ENCODE results near the gene MYLIP. TPM values are rescaled to one million over a fixed set of nuclear protein-coding genes. Genes with fewer than 3 reads are reported as not detected.

MYLIP gene
- total RNA-seq, 1 experiment from 2014 or later, result 27.0 TPM

- no peak overlapping the region for H3K4me3 Mint-ChIP-seq
- no peak overlapping the region for H4K8ac ChIP-seq (replicated peaks; ENCODE audit: insufficient read length, low read depth, low read length)
- TF ChIP-seq CTCF (conservative IDR thresholded peaks at IDR 0.05), result no peak
- H2BK20ac ChIP-seq (ENCODE audit: low read depth, low read length, poor library complexity, severe bottlenecking), result no peak overlapping the region
- H4K20me1 ChIP-seq (ENCODE audit: control insufficient read depth, insufficient read depth, insufficient read length), result no peaks in the 10 kb centered on the region
- no peak overlapping the region for H3K23ac ChIP-seq (ENCODE audit: insufficient read length, low read depth, low read length)
- DNase-seq, result no peak
- H3K14ac ChIP-seq (ENCODE audit: insufficient read depth, low read length), result no peak overlapping the region
- no peak overlapping the region for H3K56ac ChIP-seq (ENCODE audit: insufficient read length, low read depth, low read length)
- H3K4me2 ChIP-seq (ENCODE audit: insufficient read depth, insufficient read length, low read length), result no peak overlapping the region
- no peak overlapping the region for H3T11ph ChIP-seq (ENCODE audit: low read length)
- no CpG with 5 or more reads among the region's 5 CpGs for WGBS (ENCODE audit: extremely low coverage, insufficient read length, low lambda C conversion rate)
- H2AK5ac ChIP-seq (ENCODE audit: insufficient read length, low read length), result no peak overlapping the region
- H2BK120ac ChIP-seq (ENCODE audit: low read depth, low read length, poor library complexity, severe bottlenecking), result no peak overlapping the region
- peaks cover 0 to 2% of the 10 kb centered on the region in 2 experiments; a peak in 1 of 5 replicates for H3K9me3 Mint-ChIP-seq
- peaks cover 11 to 15% (median 13%) of the 10 kb centered on the region in 3 experiments; a peak in 5 of 7 replicates for H3K36me3 Mint-ChIP-seq (ENCODE audit: insufficient read depth in 1 of 3, low read depth in 3 of 3)
- H3K27ac Mint-ChIP-seq, result no peak overlapping the region
- H3K4me1 Mint-ChIP-seq, result peaks cover 13 to 14% of the 10 kb centered on the region in 2 experiments
- no peaks in the 10 kb centered on the region; the same call in 1 of the 2 replicates for H3K4me1 ChIP-seq (ENCODE audit: insufficient read depth, low read length)
- no peak overlapping the region for H2BK12ac ChIP-seq (ENCODE audit: insufficient read length, low read depth, low read length)
- H3K79me1 ChIP-seq (ENCODE audit: insufficient read depth, low read depth, low read length, poor library complexity, severe bottlenecking), result no peaks in the 10 kb centered on the region
- no peaks in the 10 kb centered on the region for H3K9me3 ChIP-seq (ENCODE audit: control insufficient read depth, low read depth, low read length)
- H2BK15ac ChIP-seq (ENCODE audit: low read depth, low read length), result no peak overlapping the region
- no peak overlapping the region for H3K27ac ChIP-seq (ENCODE audit: insufficient read length, low read depth, low read length)
- H3K79me2 ChIP-seq (ENCODE audit: insufficient read depth, low read length), result peaks cover 6% of the 10 kb centered on the region; the same call in 1 of the 2 replicates
- peaks cover 12% of the 10 kb centered on the region for H3K23me2 ChIP-seq (ENCODE audit: insufficient read length, low read depth, low read length, poor library complexity, severe bottlenecking)
- no peak overlapping the region for H4K91ac ChIP-seq (ENCODE audit: insufficient read length, low read depth, low read length)
- no peak overlapping the region for H3K18ac ChIP-seq (ENCODE audit: insufficient read length, low read depth, low read length)
- H4K5ac ChIP-seq (ENCODE audit: insufficient read length, low read depth, low read length), result no peak overlapping the region
- H3K27me3 Mint-ChIP-seq (ENCODE audit: low read depth), result peaks cover 6% of the 10 kb centered on the region
- H3K9ac ChIP-seq (ENCODE audit: extremely low read depth, insufficient read length, low read length), result no peak overlapping the region
- H3K4ac ChIP-seq (ENCODE audit: low read depth, low read length), result no peak overlapping the region
- H2AFZ ChIP-seq (ENCODE audit: low read length), result no peak overlapping the region
- no peaks in the 10 kb centered on the region for H3K27me3 ChIP-seq (ENCODE audit: insufficient read depth, low read length)
- no peak overlapping the region for H2BK5ac ChIP-seq (ENCODE audit: insufficient read length, low read length)
Measured at GRCh38 chr6:16126861-16127260, 2.0 kb upstream of the MYLIP start.
